Body of pancreas (tissue), 4 donors: Measurements from ENCODE around the gene KIF1A. TPM values are rescaled to one million over a fixed set of nuclear protein-coding genes. Genes with fewer than 3 reads are reported as not detected.

Source experiments
- ATAC-seq: fragments of 150-250 bp; one replicate; pipeline ENCODE4 v1.9.1; 2016
- DNase-seq, 4 donors: peaks; one replicate each; pipeline ENCODE4 v3.0.0-alpha.2; 2019
- H3K27ac ChIP-seq, 4 donors: fragments of 200-600 bp; sonication (generic); 1 replicate in 3 of 4; 2 replicates in 1 of 4; pipeline versions ENCODE4 v1.5.1 to v1.6.1; 2016 to 2019; ENCODE audit warnings: mild to moderate bottlenecking in 1 of 4, mixed read lengths in 1 of 4, moderate library complexity in 1 of 4
- H3K27me3 ChIP-seq, 2 donors: fragments of 200-600 bp; sonication (generic); one replicate each; pipeline ENCODE4 v1.6.0; 2016; ENCODE audit warnings: mild to moderate bottlenecking in 1 of 2
- H3K36me3 ChIP-seq, 2 donors: fragments of 200-600 bp; sonication (generic); replicated peaks in 1 of 2; 2 replicates each; pipeline ENCODE4 v1.5.1; 2016; ENCODE audit warnings: low read depth in 2 of 2; ENCODE audit not compliant: insufficient read depth in 1 of 2
- H3K4me1 ChIP-seq: fragments of 200-600 bp; sonication (generic); one replicate; pipeline ENCODE4 v1.6.0; 2016
- H3K4me3 ChIP-seq, 2 donors: fragments of 200-600 bp; sonication (generic); 1 replicate in 1 of 2; 2 replicates in 1 of 2; pipeline ENCODE4 v1.5.1; 2016 to 2019
- H3K9me3 ChIP-seq, 3 donors: fragments of 200-600 bp; sonication (generic); 1 replicate in 2 of 3; 2 replicates in 1 of 3; pipeline ENCODE4 v1.5.1; 2016
- POLR2A ChIP-seq, 3 donors: fragments of 450-650 bp; IDR thresholded peaks; one replicate each; pipeline ENCODE4 v1.6.1; 2016; ENCODE audit warnings: antibody characterized with exemption in 3 of 3, mild to moderate bottlenecking in 2 of 3
- WGBS, 2 donors: methylation state at CpG; one replicate each; pipeline ENCODE4 v1.1.5; 2017; 5-methylcytosine and 5-hydroxymethylcytosine counted together
- intact Hi-C: fragments of 100-400 bp; cut with DNase I; formaldehyde crosslinking; loops from one replicate; pipeline ENCODE4 v1.15.1; 2023
- total RNA-seq, 2 donors: library from RNA; depleted of rRNA; stranded (reverse); fragments of >200 nt; gene quantifications; one replicate each; pipeline ENCODE4 v1.1.0, GENCODE V29; 2016
- TF ChIP-seq, protein P1 (sequence below), 7 experiments: fragments of 450-650 bp in 4 of 7; fragments of 200-600 bp in 3 of 7; sonication (generic) in 3 of 7; IDR thresholded peaks; one replicate each; pipeline ENCODE4 v1.5.1; 2016 to 2019; ENCODE audit warnings: antibody characterized with exemption in 7 of 7

Gene KIF1A
- total RNA-seq, 2 donors from 2014 or later = 51.9 to 79.1 TPM

DNA sequence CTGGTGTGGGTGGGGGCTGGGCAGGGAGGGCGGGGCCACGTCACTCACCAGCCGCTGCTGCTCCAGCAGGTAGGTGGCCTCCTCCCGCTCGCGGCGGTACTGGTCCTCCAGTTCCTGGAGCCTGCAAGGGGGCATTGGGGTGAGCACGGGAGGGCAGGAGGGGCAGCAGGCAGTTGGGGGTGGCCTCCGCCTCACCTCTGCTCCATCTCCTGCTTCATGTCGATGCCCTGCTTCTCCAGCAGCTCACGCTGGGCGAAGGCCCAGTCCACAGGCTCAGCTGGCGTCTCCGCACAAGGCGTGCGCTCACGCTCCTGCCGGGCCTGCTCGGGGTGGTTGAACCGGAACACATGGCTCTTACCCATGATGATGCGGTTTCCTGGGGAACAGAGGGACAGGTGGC lies 57.0 kb downstream of the KIF1A start:
- no peak for TF ChIP-seq POLR2A (IDR thresholded peaks at IDR 0.05)
- TF ChIP-seq, protein P1, sequence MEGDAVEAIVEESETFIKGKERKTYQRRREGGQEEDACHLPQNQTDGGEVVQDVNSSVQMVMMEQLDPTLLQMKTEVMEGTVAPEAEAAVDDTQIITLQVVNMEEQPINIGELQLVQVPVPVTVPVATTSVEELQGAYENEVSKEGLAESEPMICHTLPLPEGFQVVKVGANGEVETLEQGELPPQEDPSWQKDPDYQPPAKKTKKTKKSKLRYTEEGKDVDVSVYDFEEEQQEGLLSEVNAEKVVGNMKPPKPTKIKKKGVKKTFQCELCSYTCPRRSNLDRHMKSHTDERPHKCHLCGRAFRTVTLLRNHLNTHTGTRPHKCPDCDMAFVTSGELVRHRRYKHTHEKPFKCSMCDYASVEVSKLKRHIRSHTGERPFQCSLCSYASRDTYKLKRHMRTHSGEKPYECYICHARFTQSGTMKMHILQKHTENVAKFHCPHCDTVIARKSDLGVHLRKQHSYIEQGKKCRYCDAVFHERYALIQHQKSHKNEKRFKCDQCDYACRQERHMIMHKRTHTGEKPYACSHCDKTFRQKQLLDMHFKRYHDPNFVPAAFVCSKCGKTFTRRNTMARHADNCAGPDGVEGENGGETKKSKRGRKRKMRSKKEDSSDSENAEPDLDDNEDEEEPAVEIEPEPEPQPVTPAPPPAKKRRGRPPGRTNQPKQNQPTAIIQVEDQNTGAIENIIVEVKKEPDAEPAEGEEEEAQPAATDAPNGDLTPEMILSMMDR (IDR thresholded peaks at IDR 0.05) = no peak
- WGBS, 2 donors = 88 to 100% methylated on average over 1 to 21 of the region's 21 CpGs
- Histone ChIP-seq H3K27ac (no peak overlapping the region), H3K36me3 (peaks cover 0 to 3% of the 10 kb centered on the region in 2 donors), H3K4me1 (no peaks in the 10 kb centered on the region), H3K9me3 (no peaks in the 10 kb centered on the region), H3K27me3 (no peaks in the 10 kb centered on the region), H3K4me3 (no peak overlapping the region)
- no peak for DNase-seq
- intact Hi-C loops = no loop called here
- ATAC-seq = no peak

DNA sequence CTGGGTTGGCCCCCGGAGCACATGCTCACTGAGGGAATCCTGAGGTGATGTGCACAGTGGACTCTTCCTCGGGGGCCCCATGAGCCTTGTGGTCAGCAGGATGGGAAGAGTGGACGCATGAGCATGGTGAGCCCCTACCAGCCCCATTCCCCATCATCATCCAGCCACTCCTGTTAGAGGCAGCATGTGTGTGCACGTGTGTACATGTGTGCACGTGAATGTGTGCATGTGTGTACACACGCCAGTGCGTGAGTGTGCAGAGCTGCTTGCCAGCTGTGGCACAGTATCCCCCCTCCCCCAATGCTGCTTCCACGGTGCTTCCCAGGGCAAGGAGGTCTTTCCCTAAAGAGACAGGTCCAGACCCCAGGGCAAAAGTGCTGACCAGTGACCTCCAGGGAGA lies 57.8 kb downstream of the KIF1A start:
- WGBS, 2 donors = 67 to 93% methylated on average over 5 to 8 of the region's 8 CpGs
- no peak for DNase-seq
- H3K27me3 ChIP-seq = no peaks in the 10 kb centered on the region
- no peak overlapping the region for H3K27ac ChIP-seq
- peaks cover 0 to 4% of the 10 kb centered on the region in 2 donors for H3K36me3 ChIP-seq
- no peak for ATAC-seq
- intact Hi-C loops = no loop called here
- no peak overlapping the region for H3K4me3 ChIP-seq
- no peaks in the 10 kb centered on the region for H3K9me3 ChIP-seq
- no peak for TF ChIP-seq POLR2A (IDR thresholded peaks at IDR 0.05)
- TF ChIP-seq, protein P1 (IDR thresholded peaks at IDR 0.05) = no peak
- H3K4me1 ChIP-seq = no peaks in the 10 kb centered on the region

DNA sequence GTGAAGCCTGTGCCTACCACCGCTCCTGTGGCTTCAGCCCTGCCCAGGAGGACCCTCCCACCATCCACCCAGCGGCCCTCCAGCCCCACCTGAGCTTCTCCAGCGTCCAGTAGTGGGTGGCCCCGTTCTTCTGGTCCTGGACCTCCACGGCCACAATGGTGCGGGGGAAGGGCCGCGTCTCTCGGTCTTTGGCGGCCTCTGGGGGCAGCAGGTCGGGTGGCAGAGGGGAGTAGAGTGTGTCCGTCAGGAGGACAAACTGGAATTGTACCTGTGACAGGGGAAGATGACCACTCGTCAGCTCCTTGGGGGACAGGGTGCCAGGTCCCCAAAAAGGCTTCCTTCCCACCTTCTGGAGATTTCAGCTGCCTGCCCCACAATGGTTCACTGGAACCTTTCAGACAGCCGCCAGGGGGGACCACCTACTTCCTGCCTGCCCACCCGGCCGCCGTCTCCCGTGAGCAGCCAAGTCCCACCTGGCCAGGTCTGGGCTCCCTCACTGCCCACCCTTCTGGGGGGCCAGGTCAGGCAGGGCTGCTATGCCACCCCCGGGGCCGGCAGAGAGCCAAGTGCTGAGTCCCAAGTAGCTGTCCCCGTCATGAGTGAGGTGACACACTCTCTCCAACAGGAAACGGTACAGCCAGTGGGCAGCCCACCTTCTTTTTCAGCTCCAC lies 59.3 kb downstream of the KIF1A start:
- Histone ChIP-seq H3K9me3 (no peaks in the 10 kb centered on the region), H3K4me3 (no peak overlapping the region), H3K27ac (no peak overlapping the region), H3K27me3 (no peaks in the 10 kb centered on the region), H3K36me3 (peaks cover 0 to 4% of the 10 kb centered on the region in 2 donors), H3K4me1 (no peaks in the 10 kb centered on the region)
- WGBS, 2 donors = 77 to 80% methylated on average over 14 to 22 of the region's 22 CpGs
- TF ChIP-seq, protein P1 (IDR thresholded peaks at IDR 0.05) = no peak
- no peak for TF ChIP-seq POLR2A (IDR thresholded peaks at IDR 0.05)
- no peak for DNase-seq
- intact Hi-C loops = no loop called here
- ATAC-seq = no peak

DNA sequence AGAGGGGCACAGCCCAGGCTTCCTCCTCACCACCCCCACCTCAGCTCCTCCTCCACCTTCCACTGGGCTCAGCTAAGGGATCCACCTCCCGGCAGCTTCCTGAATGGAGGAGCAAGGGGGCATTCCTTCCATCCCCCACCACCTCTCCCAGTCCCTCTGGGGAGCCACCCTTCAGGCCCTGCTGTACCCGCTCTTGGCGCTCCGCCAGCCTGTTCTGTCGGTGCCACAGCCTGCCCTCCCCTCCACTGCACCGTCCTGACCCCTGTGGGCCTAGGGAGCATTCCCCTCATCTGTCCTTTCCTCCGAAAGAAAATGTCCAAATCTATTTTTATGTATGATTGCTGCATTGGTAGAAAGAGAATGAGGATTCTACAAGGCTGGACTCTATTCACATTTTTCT lies 59.9 kb downstream of the KIF1A start:
- 64 to 68% methylated on average over 7 of the region's 7 CpGs for WGBS, 2 donors
- ATAC-seq (no peak), DNase-seq (no peak)
- Histone ChIP-seq H3K9me3 (no peaks in the 10 kb centered on the region), H3K27ac (no peak overlapping the region), H3K36me3 (peaks cover 0 to 4% of the 10 kb centered on the region in 2 donors), H3K4me3 (no peak overlapping the region), H3K4me1 (no peaks in the 10 kb centered on the region), H3K27me3 (no peaks in the 10 kb centered on the region)
- intact Hi-C loops = no loop called here
- no peak for TF ChIP-seq POLR2A (IDR thresholded peaks at IDR 0.05)
- TF ChIP-seq, protein P1 (IDR thresholded peaks at IDR 0.05) = no peak

DNA sequence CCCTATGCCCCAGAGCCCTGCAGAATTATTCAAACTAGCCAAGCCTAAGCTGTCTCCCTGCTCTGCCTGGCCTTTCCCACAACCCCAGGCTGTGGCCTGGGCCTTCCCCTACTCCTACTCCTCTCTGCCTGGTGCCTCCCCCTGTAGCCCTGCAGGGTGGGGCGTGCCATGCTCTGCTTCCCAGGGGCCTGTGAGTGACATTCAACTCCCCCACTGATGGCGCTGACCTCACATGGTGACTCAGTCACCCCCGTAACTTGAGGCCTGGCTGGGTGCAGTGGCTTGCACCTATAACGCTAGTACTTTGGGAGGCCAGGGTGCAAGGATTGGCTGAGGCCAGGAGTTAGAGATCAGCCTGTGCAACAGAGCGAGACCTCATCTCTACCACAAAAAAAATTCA lies 60.6 kb downstream of the KIF1A start:
- intact Hi-C loops = no loop called here
- Histone ChIP-seq H3K27me3 (no peaks in the 10 kb centered on the region), H3K27ac (no peak overlapping the region), H3K36me3 (peaks cover 0 to 4% of the 10 kb centered on the region in 2 donors), H3K9me3 (no peaks in the 10 kb centered on the region), H3K4me3 (no peak overlapping the region), H3K4me1 (no peaks in the 10 kb centered on the region)
- DNase-seq (no peak), ATAC-seq (no peak)
- WGBS, 2 donors = 94 to 95% methylated on average over 5 of the region's 5 CpGs
- TF ChIP-seq, protein P1 (IDR thresholded peaks at IDR 0.05) = no peak
- TF ChIP-seq POLR2A (IDR thresholded peaks at IDR 0.05) = no peak
